Trophoblast cell (in vitro differentiated cells and primary cell): ENCODE measurements around the gene SEC61A1.

Source experiments
- DNase-seq, 2 donors: peaks; one replicate each; pipeline ENCODE4 v3.0.0-alpha.2; 2016
- H2AFZ ChIP-seq: 2 replicates; pipeline ENCODE4 v1.6.1; 2013; ENCODE audit warnings: low read length, moderate library complexity, mild to moderate bottlenecking; ENCODE audit not compliant: insufficient read depth, poor library complexity
- H2AK5ac ChIP-seq: 2 replicates; pipeline ENCODE4 v1.6.1; 2013; ENCODE audit warnings: mild to moderate bottlenecking, low read length
- H2BK120ac ChIP-seq: 2 replicates; pipeline ENCODE4 v1.6.1; 2013; ENCODE audit warnings: low read length, mild to moderate bottlenecking, moderate library complexity; ENCODE audit not compliant: insufficient read depth, poor library complexity
- H2BK12ac ChIP-seq: 2 replicates; pipeline ENCODE4 v1.6.1; 2013; ENCODE audit warnings: mild to moderate bottlenecking, low read length, moderate library complexity
- H2BK5ac ChIP-seq: 2 replicates; pipeline ENCODE4 v1.6.1; 2013; ENCODE audit warnings: low read length, low read depth, moderate library complexity, mild to moderate bottlenecking; ENCODE audit not compliant: poor library complexity
- H3K14ac ChIP-seq: 2 replicates; pipeline ENCODE4 v1.6.1; 2013; ENCODE audit warnings: mild to moderate bottlenecking, low read length
- H3K18ac ChIP-seq: 2 replicates; pipeline ENCODE4 v1.6.1; 2013; ENCODE audit warnings: mild to moderate bottlenecking, low read length
- H3K23ac ChIP-seq: 2 replicates; pipeline ENCODE4 v1.6.1; 2013; ENCODE audit warnings: low read length
- H3K27ac ChIP-seq: 2 replicates; pipeline ENCODE4 v1.5.1; 2013; ENCODE audit warnings: low read depth, mild to moderate bottlenecking, inconsistent platforms, low read length, moderate library complexity
- H3K27me3 ChIP-seq: 2 replicates; pipeline ENCODE4 v1.6.1; 2013; ENCODE audit warnings: inconsistent platforms, mild to moderate bottlenecking, low read length, moderate library complexity; ENCODE audit not compliant: insufficient read depth
- H3K36me3 ChIP-seq, 2 experiments: 1 replicate in 1 of 2; 2 replicates in 1 of 2; pipeline ENCODE4 v1.6.1; 2013; ENCODE audit warnings: low read length in 2 of 2, mild to moderate bottlenecking in 2 of 2, moderate library complexity in 1 of 2; ENCODE audit not compliant: insufficient read depth in 2 of 2, control insufficient read depth in 1 of 2
- H3K4ac ChIP-seq: 2 replicates; pipeline ENCODE4 v1.6.1; 2013; ENCODE audit warnings: low read depth, mild to moderate bottlenecking, low read length, moderate library complexity
- H3K4me1 ChIP-seq, 2 experiments: 1 replicate in 1 of 2; 2 replicates in 1 of 2; pipeline ENCODE4 v1.6.1; 2013; ENCODE audit warnings: low read length in 2 of 2, mild to moderate bottlenecking in 2 of 2, moderate library complexity in 1 of 2; ENCODE audit not compliant: insufficient read depth in 2 of 2, control insufficient read depth in 1 of 2
- H3K4me2 ChIP-seq: 2 replicates; pipeline ENCODE4 v1.6.1; 2013; ENCODE audit warnings: inconsistent platforms, mild to moderate bottlenecking, low read length, moderate library complexity
- H3K4me3 ChIP-seq: 2 replicates; pipeline ENCODE4 v1.5.1; 2013; ENCODE audit warnings: mild to moderate bottlenecking, low read depth, low read length, inconsistent platforms
- H3K79me1 ChIP-seq: one replicate; pipeline ENCODE4 v1.6.1; 2013; ENCODE audit warnings: low read length
- H3K79me2 ChIP-seq: 2 replicates; pipeline ENCODE4 v1.6.1; 2013; ENCODE audit warnings: low read length, mild to moderate bottlenecking; ENCODE audit not compliant: control insufficient read depth, insufficient read depth, poor library complexity
- H3K9ac ChIP-seq: 2 replicates; pipeline ENCODE4 v1.6.1; 2013; ENCODE audit warnings: mild to moderate bottlenecking, low read length
- H3K9me3 ChIP-seq: 2 replicates; pipeline ENCODE4 v1.6.1; 2013; ENCODE audit warnings: low read depth, mild to moderate bottlenecking, control low read depth, inconsistent platforms, low read length; ENCODE audit not compliant: insufficient read depth
- H4K12ac ChIP-seq: 2 replicates; pipeline ENCODE4 v1.6.1; 2013; ENCODE audit warnings: low read depth, mild to moderate bottlenecking, low read length, moderate library complexity
- H4K8ac ChIP-seq: 2 replicates; pipeline ENCODE4 v1.6.1; 2013; ENCODE audit warnings: low read depth, mild to moderate bottlenecking, low read length, moderate library complexity
- H4K91ac ChIP-seq: one replicate; pipeline ENCODE4 v1.6.1; 2013; ENCODE audit warnings: low read depth, mild to moderate bottlenecking, low read length, moderate library complexity
- WGBS: extraction: QIAGEN DNeasy Blood & Tissue Kit; methylation state at CpG from one replicate; pipeline ENCODE4 v1.1.7; 2013; ENCODE audit warnings: missing lambda C conversion rate; ENCODE audit not compliant: insufficient read length, insufficient coverage; ENCODE audit errors: extremely low coverage; 5-methylcytosine and 5-hydroxymethylcytosine counted together

SEC61A1 gene

DNA sequence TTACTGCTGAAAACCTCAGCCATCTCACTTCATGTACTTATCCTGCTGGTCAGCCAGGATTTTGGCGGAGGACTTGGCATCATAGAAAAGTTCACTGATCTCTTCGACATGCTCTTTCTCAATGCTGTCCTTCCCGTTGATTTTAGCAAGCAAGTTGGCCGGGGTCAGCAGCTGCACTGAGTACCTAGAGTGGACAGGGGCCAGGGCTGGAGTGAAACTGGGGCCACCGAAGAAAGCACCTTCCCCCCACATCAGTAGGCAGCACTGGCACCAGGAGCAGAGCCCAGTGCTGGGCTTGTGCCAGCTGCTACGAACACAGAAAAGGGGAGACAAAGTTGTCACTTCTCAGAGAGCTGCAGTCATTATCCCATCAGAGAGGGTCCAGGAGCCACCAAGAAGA is 29.0 kb downstream of the SEC61A1 start:
- Histone ChIP-seq H3K23ac (no peak overlapping the region), H3K9ac (no peak overlapping the region), H2BK120ac (no peak overlapping the region), H3K79me2 (no peaks in the 10 kb centered on the region), H3K4me2 (no peak overlapping the region), H3K27ac (no peak overlapping the region), H2BK5ac (no peak overlapping the region), H2AK5ac (no peak overlapping the region), H2AFZ (no peak overlapping the region), H4K91ac (no peak overlapping the region), H4K8ac (no peak overlapping the region), H3K36me3 (peaks cover 16 to 42% of the 10 kb centered on the region in 2 experiments), H3K18ac (no peak overlapping the region), H3K4me1 (peaks cover 6 to 8% of the 10 kb centered on the region in 2 experiments), H3K4me3 (no peak overlapping the region), H3K14ac (no peak overlapping the region), H3K9me3 (no peaks in the 10 kb centered on the region), H3K79me1 (no peaks in the 10 kb centered on the region), H3K27me3 (peaks cover 7% of the 10 kb centered on the region), H3K4ac (no peak overlapping the region), H2BK12ac (no peak overlapping the region), H4K12ac (no peak overlapping the region)
- no peak for DNase-seq
- no CpG with 5 or more reads among the region's 6 CpGs for WGBS

DNA sequence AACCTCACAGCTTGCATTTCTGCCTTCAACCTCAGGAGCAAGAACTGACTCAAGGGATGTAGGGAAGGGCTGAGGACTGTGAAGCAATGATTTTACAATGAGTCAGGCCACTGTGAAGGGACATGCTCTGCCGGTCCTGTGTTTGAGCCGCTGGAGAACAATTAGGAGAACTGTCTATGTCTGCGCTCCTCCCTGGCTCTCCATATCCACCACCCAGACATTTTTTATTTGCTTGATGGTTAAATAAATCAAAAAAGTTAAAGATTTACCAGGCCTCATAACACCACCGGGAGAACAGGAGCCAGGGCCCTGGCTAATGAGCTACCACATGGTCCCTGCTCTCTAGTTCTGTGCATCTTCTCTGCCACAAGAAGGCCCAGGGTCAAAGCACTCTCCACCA is 29.6 kb downstream of the SEC61A1 start:
- H4K12ac ChIP-seq: no peak overlapping the region
- H3K4me3 ChIP-seq: no peak overlapping the region
- H3K36me3 ChIP-seq: peaks cover 16 to 46% of the 10 kb centered on the region in 2 experiments
- H3K79me1 ChIP-seq: no peaks in the 10 kb centered on the region
- H4K91ac ChIP-seq: no peak overlapping the region
- H3K9ac ChIP-seq: no peak overlapping the region
- peaks cover 0 to 2% of the 10 kb centered on the region in 2 experiments for H3K4me1 ChIP-seq
- no peak overlapping the region for H3K27ac ChIP-seq
- H3K4me2 ChIP-seq: no peak overlapping the region
- no peak overlapping the region for H3K14ac ChIP-seq
- no peak overlapping the region for H3K18ac ChIP-seq
- H2BK5ac ChIP-seq: no peak overlapping the region
- no peak for DNase-seq
- no peak overlapping the region for H2AFZ ChIP-seq
- peaks cover under 1% of the 10 kb centered on the region for H3K27me3 ChIP-seq
- H2BK12ac ChIP-seq: no peak overlapping the region
- H3K9me3 ChIP-seq: no peaks in the 10 kb centered on the region
- no CpG with 5 or more reads among the region's 4 CpGs for WGBS
- H3K4ac ChIP-seq: no peak overlapping the region
- H3K23ac ChIP-seq: no peak overlapping the region
- no peak overlapping the region for H2BK120ac ChIP-seq
- H4K8ac ChIP-seq: no peak overlapping the region
- no peaks in the 10 kb centered on the region for H3K79me2 ChIP-seq
- H2AK5ac ChIP-seq: no peak overlapping the region

DNA sequence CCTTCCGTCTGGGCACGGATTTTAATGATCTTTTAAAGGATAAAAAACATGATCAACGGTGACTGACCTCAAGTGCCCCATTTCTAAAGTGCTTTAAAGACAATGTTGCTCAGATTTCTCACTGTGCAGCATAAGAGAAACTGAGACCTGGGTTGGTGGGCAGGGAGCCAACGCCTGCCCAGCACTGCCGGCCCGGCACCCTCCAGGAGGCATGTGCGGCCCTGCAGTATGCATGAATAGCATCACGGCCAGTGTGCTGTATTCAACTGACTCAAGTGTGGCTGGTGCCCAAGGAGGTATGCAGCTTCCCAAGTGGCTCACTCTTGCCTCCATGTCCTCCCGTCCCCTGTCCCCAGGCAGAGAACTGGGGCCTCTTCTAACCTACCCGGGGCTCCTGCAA is 30.3 kb downstream of the SEC61A1 start:
- Histone ChIP-seq H3K4me3 (no peak overlapping the region), H4K8ac (no peak overlapping the region), H3K9me3 (no peaks in the 10 kb centered on the region), H3K79me1 (no peaks in the 10 kb centered on the region), H3K27ac (no peak overlapping the region), H3K9ac (no peak overlapping the region), H3K79me2 (no peaks in the 10 kb centered on the region), H3K14ac (no peak overlapping the region), H2AK5ac (no peak overlapping the region), H3K4me2 (no peak overlapping the region), H2BK5ac (no peak overlapping the region), H2BK12ac (no peak overlapping the region), H3K4ac (no peak overlapping the region), H3K18ac (no peak overlapping the region), H3K23ac (no peak overlapping the region), H4K12ac (no peak overlapping the region), H4K91ac (no peak overlapping the region), H2AFZ (no peak overlapping the region), H3K27me3 (no peaks in the 10 kb centered on the region), H2BK120ac (no peak overlapping the region), H3K4me1 (no peaks in the 10 kb centered on the region), H3K36me3 (peaks cover 18 to 49% of the 10 kb centered on the region in 2 experiments)
- no CpG with 5 or more reads among the region's 10 CpGs for WGBS
- DNase-seq: no peak

DNA sequence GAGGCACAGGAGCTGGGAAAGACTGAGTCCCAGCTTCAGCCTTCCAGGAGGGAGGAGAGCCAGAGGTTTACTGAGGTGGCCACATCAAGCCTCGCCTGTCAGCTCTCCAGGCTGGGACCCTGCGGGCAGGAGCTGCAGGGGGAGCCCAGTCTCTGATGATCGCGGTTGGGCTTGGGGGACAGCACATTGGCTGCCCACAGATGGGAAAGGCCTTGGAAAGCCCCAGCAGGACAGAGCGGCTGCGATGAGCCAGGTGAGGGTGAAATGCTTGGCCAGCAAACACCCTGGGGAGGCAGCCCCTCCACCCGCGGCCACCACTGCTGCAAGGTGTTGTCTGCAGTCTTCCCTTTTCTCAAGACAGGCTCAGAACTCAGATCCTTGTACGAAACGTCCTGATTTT is 31.2 kb downstream of the SEC61A1 start:
- no peak overlapping the region for H2BK12ac ChIP-seq
- no CpG with 5 or more reads among the region's 10 CpGs for WGBS
- no peaks in the 10 kb centered on the region for H3K9me3 ChIP-seq
- no peak overlapping the region for H4K91ac ChIP-seq
- H3K27ac ChIP-seq: no peak overlapping the region
- H3K36me3 ChIP-seq: peaks cover 18 to 52% of the 10 kb centered on the region in 2 experiments
- H2AFZ ChIP-seq: no peak overlapping the region
- no peak overlapping the region for H2BK120ac ChIP-seq
- H3K9ac ChIP-seq: no peak overlapping the region
- H3K18ac ChIP-seq: no peak overlapping the region
- no peak overlapping the region for H3K14ac ChIP-seq
- H2AK5ac ChIP-seq: no peak overlapping the region
- H3K4me3 ChIP-seq: no peak overlapping the region
- H3K4me1 ChIP-seq: no peaks in the 10 kb centered on the region
- no peaks in the 10 kb centered on the region for H3K79me1 ChIP-seq
- H3K79me2 ChIP-seq: no peaks in the 10 kb centered on the region
- H4K12ac ChIP-seq: no peak overlapping the region
- no peak for DNase-seq
- no peak overlapping the region for H3K23ac ChIP-seq
- no peak overlapping the region for H3K4ac ChIP-seq
- H2BK5ac ChIP-seq: no peak overlapping the region
- H3K4me2 ChIP-seq: no peak overlapping the region
- H4K8ac ChIP-seq: no peak overlapping the region
- H3K27me3 ChIP-seq: no peaks in the 10 kb centered on the region
